Rectal smooth muscle tissue (tissue), 1 donor: ENCODE measurements around the gene CCDC185.
A peak's percentile ranks its signal among the peaks of the same experiment; 100 is the strongest.

Experiments
- H3K27ac ChIP-seq: one replicate; pipeline ENCODE4 v1.7.0; 2013; ENCODE audit warnings: low read depth, low read length, inconsistent platforms
- H3K27me3 ChIP-seq: one replicate; pipeline ENCODE4 v1.7.0; 2013; ENCODE audit warnings: low read length; ENCODE audit not compliant: control insufficient read depth, insufficient read depth
- H3K36me3 ChIP-seq: one replicate; pipeline ENCODE4 v1.7.0; 2013; ENCODE audit warnings: low read length; ENCODE audit not compliant: control insufficient read depth, insufficient read depth
- H3K4me1 ChIP-seq: one replicate; pipeline ENCODE4 v1.7.0; 2013; ENCODE audit warnings: low read length; ENCODE audit not compliant: control insufficient read depth, insufficient read depth
- H3K4me3 ChIP-seq: one replicate; pipeline ENCODE4 v1.7.0; 2013; ENCODE audit warnings: low read length
- H3K9ac ChIP-seq: one replicate; pipeline ENCODE4 v1.7.0; 2013; ENCODE audit warnings: low read length

CCDC185 gene

GRCh38 chr1:223422911-223423310, 29.7 kb downstream of the CCDC185 start:
- H3K4me1 ChIP-seq = no peaks in the 10 kb centered on the region
- no peak overlapping the region for H3K4me3 ChIP-seq
- H3K36me3 ChIP-seq = no peaks in the 10 kb centered on the region
- H3K27me3 ChIP-seq = no peaks in the 10 kb centered on the region
- no peak overlapping the region for H3K9ac ChIP-seq
- H3K27ac ChIP-seq = no peak overlapping the region

- Histone ChIP-seq H3K27ac (no peak overlapping the region), H3K4me1 (no peaks in the 10 kb centered on the region), H3K9ac (no peak overlapping the region), H3K36me3 (no peaks in the 10 kb centered on the region), H3K4me3 (no peak overlapping the region), H3K27me3 (no peaks in the 10 kb centered on the region)
These were observed 30.5 kb downstream of the CCDC185 start for GRCh38 chr1:223423641-223424233.

GRCh38 chr1:223425550-223425949, 32.3 kb downstream of the CCDC185 start:
- H3K27ac ChIP-seq = no peak overlapping the region
- H3K36me3 ChIP-seq = no peaks in the 10 kb centered on the region
- no peak overlapping the region for H3K9ac ChIP-seq
- no peaks in the 10 kb centered on the region for H3K27me3 ChIP-seq
- H3K4me1 ChIP-seq = peaks cover 7% of the 10 kb centered on the region
- H3K4me3 ChIP-seq = no peak overlapping the region

DNA sequence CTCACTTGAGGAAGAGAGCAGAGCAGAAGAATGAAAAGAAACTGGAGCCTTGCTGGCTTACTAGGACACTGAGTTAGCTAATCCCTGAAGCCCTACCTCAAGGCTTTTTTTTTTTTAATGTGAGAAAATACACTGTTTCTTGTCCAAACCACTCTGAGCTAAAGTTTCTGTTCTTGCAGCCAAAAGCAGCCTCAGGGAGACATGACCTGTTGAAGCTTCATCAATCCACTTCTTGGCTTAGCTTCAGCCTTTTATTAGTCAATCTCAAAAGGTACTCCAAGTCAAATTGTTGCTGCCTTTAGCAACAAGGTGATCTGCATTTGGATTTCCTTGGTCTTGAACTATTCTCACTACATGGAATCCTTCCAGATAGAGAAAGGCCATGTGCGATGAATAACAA, 33.7 kb downstream of the CCDC185 start:
- Histone ChIP-seq H3K27me3 (no peaks in the 10 kb centered on the region), H3K4me3 (no peak overlapping the region), H3K9ac (no peak overlapping the region), H3K27ac (no peak overlapping the region), H3K4me1 (peaks cover 7% of the 10 kb centered on the region), H3K36me3 (no peaks in the 10 kb centered on the region)

DNA sequence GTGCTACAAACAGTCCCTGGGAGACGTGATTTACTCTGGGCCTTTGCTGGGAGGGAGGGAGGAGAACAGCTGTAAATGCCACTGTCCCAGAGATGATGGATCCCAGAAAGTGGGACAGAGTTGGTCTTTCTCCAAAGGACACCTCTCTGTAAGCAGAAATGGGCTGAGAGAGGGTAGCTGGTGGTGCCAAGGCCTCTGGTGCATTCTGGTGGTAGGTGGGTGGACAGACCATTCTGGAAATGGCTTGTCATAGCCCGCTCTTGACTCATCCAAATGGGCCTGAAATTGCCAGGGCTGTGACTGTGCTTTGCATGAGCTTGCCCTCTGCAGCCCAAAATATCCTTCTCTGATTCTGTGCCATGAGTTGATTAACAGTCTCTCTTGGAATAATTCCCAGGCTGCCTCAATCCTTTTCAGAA, 36.1 kb downstream of the CCDC185 start:
- no peak overlapping the region for H3K4me3 ChIP-seq
- no peak overlapping the region for H3K9ac ChIP-seq
- peak overlapping the region; percentile 28 for H3K27ac ChIP-seq
- H3K4me1 ChIP-seq = peaks cover 7% of the 10 kb centered on the region
- H3K36me3 ChIP-seq = no peaks in the 10 kb centered on the region
- H3K27me3 ChIP-seq = no peaks in the 10 kb centered on the region

DNA sequence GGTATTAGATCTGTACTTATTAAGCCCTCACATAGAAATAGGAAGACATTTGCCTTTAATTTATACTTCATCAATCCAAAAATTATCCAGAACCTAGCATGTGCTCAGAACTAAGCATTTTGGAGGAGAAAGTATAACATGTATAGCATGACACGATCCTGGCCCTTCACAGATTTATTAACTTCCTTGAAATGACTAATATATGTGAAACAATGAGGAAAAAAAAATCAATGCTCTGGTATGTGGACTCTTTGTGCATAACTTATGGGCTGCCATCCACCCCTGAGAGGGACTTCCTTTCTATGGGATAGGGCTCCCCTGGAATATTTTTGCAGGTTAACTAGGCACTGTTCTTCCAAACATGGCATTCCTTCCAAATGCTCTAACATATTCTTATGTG, 36.6 kb downstream of the CCDC185 start:
- Histone ChIP-seq H3K4me1 (peaks cover 7% of the 10 kb centered on the region), H3K4me3 (no peak overlapping the region), H3K36me3 (no peaks in the 10 kb centered on the region), H3K27ac (peak overlapping the region; percentile 50), H3K27me3 (no peaks in the 10 kb centered on the region), H3K9ac (no peak overlapping the region)

DNA sequence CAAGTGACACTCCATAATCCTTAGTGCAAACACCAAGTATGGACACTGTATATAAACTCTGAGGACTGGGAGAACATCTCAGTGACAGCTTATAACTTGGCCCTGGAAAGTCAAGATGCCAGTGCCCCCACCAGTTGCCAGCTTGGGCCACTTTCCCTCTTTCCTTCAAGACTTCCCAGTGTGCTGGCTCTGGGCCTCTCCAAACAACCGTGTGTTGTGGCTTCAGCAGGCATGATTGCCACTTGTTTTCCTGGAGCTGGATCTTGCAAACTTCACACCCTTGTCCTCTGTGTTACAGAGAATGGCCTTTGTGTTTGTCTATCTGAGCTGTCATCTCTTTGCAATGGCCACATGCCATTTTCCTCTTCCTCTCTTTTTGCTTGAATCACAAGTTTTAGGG, 37.0 kb downstream of the CCDC185 start:
- Histone ChIP-seq H3K27ac (peak overlapping the region; percentile 50), H3K9ac (no peak overlapping the region), H3K27me3 (no peaks in the 10 kb centered on the region), H3K4me1 (peaks cover 7% of the 10 kb centered on the region), H3K36me3 (no peaks in the 10 kb centered on the region), H3K4me3 (no peak overlapping the region)

DNA sequence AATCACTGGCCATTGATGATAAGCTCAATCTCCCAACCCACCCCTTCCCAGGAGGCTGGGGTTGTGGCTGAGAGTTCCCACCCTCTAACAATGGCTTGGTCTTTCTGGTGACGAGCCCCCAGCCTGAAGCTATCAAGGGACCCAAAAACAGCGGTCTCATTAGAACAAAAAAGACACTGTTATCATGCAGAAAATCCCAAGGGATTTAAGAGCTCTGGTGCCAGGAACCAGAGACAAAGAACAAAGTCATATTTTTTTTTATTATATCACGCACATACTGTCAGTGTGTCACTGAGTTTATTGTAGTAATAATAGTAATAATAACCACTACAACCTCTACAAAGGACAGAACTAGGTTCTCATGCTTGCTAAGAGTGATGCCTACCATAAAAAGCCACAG, 43.9 kb downstream of the CCDC185 start:
- Histone ChIP-seq H3K4me3 (no peak overlapping the region), H3K27ac (no peak overlapping the region), H3K36me3 (no peaks in the 10 kb centered on the region), H3K27me3 (no peaks in the 10 kb centered on the region), H3K9ac (no peak overlapping the region), H3K4me1 (no peaks in the 10 kb centered on the region)

- no peaks in the 10 kb centered on the region for H3K36me3 ChIP-seq
- no peak overlapping the region for H3K27ac ChIP-seq
- no peaks in the 10 kb centered on the region for H3K4me1 ChIP-seq
- no peak overlapping the region for H3K4me3 ChIP-seq
- H3K27me3 ChIP-seq = no peaks in the 10 kb centered on the region
- H3K9ac ChIP-seq = no peak overlapping the region
These were observed 50.2 kb downstream of the CCDC185 start for GRCh38 chr1:223443397-223443796.

GRCh38 chr1:223444411-223444810, 51.2 kb downstream of the CCDC185 start:
- Histone ChIP-seq H3K27ac (no peak overlapping the region), H3K4me1 (no peaks in the 10 kb centered on the region)

More at GRCh38 chr1:223444411-223444810, 51.2 kb downstream of the CCDC185 start:
- Histone ChIP-seq H3K27me3 (no peaks in the 10 kb centered on the region), H3K9ac (no peak overlapping the region), H3K36me3 (no peaks in the 10 kb centered on the region), H3K4me3 (no peak overlapping the region)
